H1 (cell line): ENCODE measurements around the gene TGFBRAP1. TPM values are rescaled to one million over a fixed set of nuclear protein-coding genes. Genes with fewer than 3 reads are reported as not detected.

Source experiments
- CTCF ChIA-PET: fragments of 300-600 bp; sonication (Branson Sonifier 250); formaldehyde crosslinking; loops from one replicate; lab custom pipeline; 2021; ENCODE audit not compliant: partially characterized antibody; lab: Charles Lee
- POLR2A ChIA-PET: fragments of 300-600 bp; sonication (Branson Sonifier 250); formaldehyde crosslinking; loops from one replicate; lab custom pipeline; 2021; ENCODE audit warnings: inconsistent platforms; ENCODE audit not compliant: partially characterized antibody; lab: Charles Lee
- DNase-seq, 2 experiments: peaks; one replicate each; pipeline versions ENCODE4 v3.0.0 to v3.0.0-alpha.2; 2010 to 2022; ENCODE audit warnings: low spot score in 2 of 2, low read depth in 1 of 2, mixed read lengths in 1 of 2
- FAIRE-seq: peaks from 2 replicates; lab custom pipeline; 2011; peaks lifted over from hg19 to GRCh38; lab: Jason Lieb, UNC
- H2AFZ ChIP-seq: 2 replicates; pipeline ENCODE4 v1.8.1; 2012; ENCODE audit warnings: low read length, inconsistent platforms
- H2AK5ac ChIP-seq: 2 replicates; pipeline ENCODE4 v1.6.1; 2013; ENCODE audit warnings: low read depth, low read length
- H2BK120ac ChIP-seq: replicated peaks from 2 replicates; pipeline ENCODE3; 2013; ENCODE audit warnings: low read depth, low read length, inconsistent platforms
- H2BK12ac ChIP-seq: 2 replicates; pipeline ENCODE4 v1.6.1; 2013; ENCODE audit warnings: low read depth, low read length
- H2BK15ac ChIP-seq: 2 replicates; pipeline ENCODE4 v1.6.1; 2013; ENCODE audit warnings: low read length
- H2BK20ac ChIP-seq: 2 replicates; pipeline ENCODE4 v1.6.1; 2013; ENCODE audit warnings: low read length
- H2BK5ac ChIP-seq: 2 replicates; pipeline ENCODE4 v1.6.1; 2013; ENCODE audit warnings: low read depth, low read length
- H3K14ac ChIP-seq: 2 replicates; pipeline ENCODE4 v1.6.1; 2013; ENCODE audit warnings: inconsistent platforms; ENCODE audit not compliant: insufficient read length
- H3K18ac ChIP-seq: 2 replicates; pipeline ENCODE4 v1.6.1; 2013; ENCODE audit warnings: low read length; ENCODE audit errors: extremely low read depth
- H3K23ac ChIP-seq: 2 replicates; pipeline ENCODE4 v1.6.1; 2013; ENCODE audit warnings: inconsistent platforms; ENCODE audit not compliant: insufficient read length
- H3K23me2 ChIP-seq: 2 replicates; pipeline ENCODE4 v1.6.1; 2013; ENCODE audit warnings: low read depth, low read length
- H3K27ac ChIP-seq: 2 replicates; pipeline ENCODE4 v1.6.1; 2011; ENCODE audit warnings: low read depth, low read length, inconsistent platforms
- H3K27me3 ChIP-seq, 4 experiments: replicated peaks in 1 of 4; 1 replicate in 1 of 4; 2 replicates in 3 of 4; pipeline versions ENCODE4 v1.6.1 to v1.8.1; 2011 to 2013; ENCODE audit warnings: low read length in 3 of 4, mild to moderate bottlenecking in 3 of 4, inconsistent platforms in 2 of 4, mixed read lengths in 2 of 4, moderate library complexity in 1 of 4; ENCODE audit not compliant: control insufficient read depth in 3 of 4, insufficient read depth in 3 of 4; ENCODE audit errors: extremely low read depth in 1 of 4
- H3K36me3 ChIP-seq, 4 experiments: 2 replicates each; pipeline versions ENCODE4 v1.6.1 to v1.8.1; 2011 to 2013; ENCODE audit warnings: mild to moderate bottlenecking in 4 of 4, low read length in 3 of 4, moderate library complexity in 2 of 4, control low read depth in 1 of 4, inconsistent platforms in 1 of 4; ENCODE audit not compliant: insufficient read depth in 4 of 4, control insufficient read depth in 2 of 4
- H3K4ac ChIP-seq: replicated peaks from 2 replicates; pipeline ENCODE3; 2013; ENCODE audit warnings: low read length, low read depth, mixed read lengths, inconsistent platforms; ENCODE audit not compliant: insufficient read length
- H3K4me1 ChIP-seq, 4 experiments: replicated peaks in 1 of 4; 1 replicate in 1 of 4; 2 replicates in 3 of 4; pipeline versions ENCODE4 v1.6.1 to v1.8.1; 2011 to 2013; ENCODE audit warnings: low read length in 3 of 4, inconsistent platforms in 2 of 4, mixed read lengths in 1 of 4; ENCODE audit not compliant: insufficient read depth in 4 of 4, control insufficient read depth in 3 of 4
- H3K4me2 ChIP-seq, 2 experiments: 2 replicates each; pipeline versions ENCODE4 v1.6.1 to v1.8.1; 2011 to 2013; ENCODE audit warnings: low read depth in 2 of 2, low read length in 2 of 2, control low read depth in 1 of 2, inconsistent platforms in 1 of 2, mild to moderate bottlenecking in 1 of 2; ENCODE audit not compliant: insufficient read depth in 1 of 2
- H3K4me3 ChIP-seq, 4 experiments: fragments of 200-600, 300-600 bp in 1 of 4; sonication (generic), shearing (Covaris generic), sonication (Bioruptor Twin) in 1 of 4; 2 replicates each; pipeline versions ENCODE4 v1.5.1 to v1.8.1; 2011 to 2016; ENCODE audit warnings: low read length in 4 of 4, low read depth in 3 of 4, control low read depth in 2 of 4, inconsistent platforms in 2 of 4, mild to moderate bottlenecking in 2 of 4, mixed read lengths in 1 of 4, moderate library complexity in 1 of 4; ENCODE audit not compliant: insufficient read depth in 2 of 4; ENCODE audit errors: extremely low read depth in 1 of 4
- H3K56ac ChIP-seq: replicated peaks from 2 replicates; pipeline ENCODE3; 2013; ENCODE audit warnings: low read depth, mild to moderate bottlenecking, mixed read lengths, low read length, inconsistent platforms; ENCODE audit not compliant: insufficient read length
- H3K79me1 ChIP-seq: 2 replicates; pipeline ENCODE4 v1.6.1; 2013; ENCODE audit warnings: low read depth, low read length, control low read depth
- H3K79me2 ChIP-seq, 2 experiments: 2 replicates each; pipeline versions ENCODE4 v1.6.1 to v1.8.1; 2012 to 2013; ENCODE audit warnings: low read length in 2 of 2, mild to moderate bottlenecking in 2 of 2, inconsistent platforms in 1 of 2; ENCODE audit not compliant: insufficient read depth in 2 of 2, control insufficient read depth in 1 of 2
- H3K9ac ChIP-seq, 4 experiments: replicated peaks in 1 of 4; 1 replicate in 1 of 4; 2 replicates in 3 of 4; pipeline versions ENCODE4 v1.6.1 to v1.8.1; 2011 to 2013; ENCODE audit warnings: low read depth in 3 of 4, low read length in 3 of 4, control low read depth in 2 of 4, mild to moderate bottlenecking in 2 of 4, moderate library complexity in 2 of 4, inconsistent platforms in 1 of 4; ENCODE audit errors: extremely low read depth in 1 of 4
- H3K9me3 ChIP-seq, 2 experiments: 2 replicates each; pipeline versions ENCODE4 v1.6.1 to v1.8.1; 2012 to 2013; ENCODE audit warnings: mild to moderate bottlenecking in 2 of 2, moderate library complexity in 2 of 2, control low read depth in 1 of 2, inconsistent platforms in 1 of 2, low read depth in 1 of 2, low read length in 1 of 2, mixed read lengths in 1 of 2; ENCODE audit not compliant: insufficient read depth in 2 of 2
- H4K20me1 ChIP-seq, 2 experiments: replicated peaks in 1 of 2; 2 replicates each; pipeline versions ENCODE3 to v1.8.1; 2011 to 2013; ENCODE audit warnings: inconsistent platforms in 2 of 2, low read length in 2 of 2, mild to moderate bottlenecking in 1 of 2; ENCODE audit not compliant: insufficient read depth in 2 of 2, control insufficient read depth in 1 of 2
- H4K5ac ChIP-seq: 2 replicates; pipeline ENCODE4 v1.6.1; 2013; ENCODE audit warnings: low read length, low read depth, mixed read lengths, inconsistent platforms; ENCODE audit not compliant: insufficient read length
- H4K8ac ChIP-seq: 2 replicates; pipeline ENCODE4 v1.8.0; 2013; ENCODE audit warnings: mild to moderate bottlenecking, moderate library complexity, low read length, inconsistent platforms; ENCODE audit not compliant: insufficient read depth; ENCODE audit errors: extremely low read depth
- H4K91ac ChIP-seq: replicated peaks from 2 replicates; pipeline ENCODE3; 2013; ENCODE audit warnings: low read length, mixed read lengths, inconsistent platforms; ENCODE audit not compliant: insufficient read length
- ASH2L ChIP-seq: fragments of 200-600, 300-600 bp; sonication (generic); IDR thresholded peaks from one replicate; pipeline ENCODE4 v1.7.1; 2017; ENCODE audit warnings: low read length
- BCL11A ChIP-seq, 2 experiments: IDR thresholded peaks; one replicate each; pipeline ENCODE4 v1.6.1; 2011; ENCODE audit warnings: low read depth in 2 of 2, low read length in 2 of 2, mild to moderate bottlenecking in 2 of 2
- GTF2F1 ChIP-seq: IDR thresholded peaks from 2 replicates; pipeline ENCODE4 v1.6.1; 2012; ENCODE audit warnings: low read depth, low read length, improper control_type of control experiment, borderline replicate concordance
- JUND ChIP-seq: IDR thresholded peaks from 2 replicates; pipeline ENCODE4 v1.6.1; 2011; ENCODE audit warnings: mild to moderate bottlenecking, improper control_type of control experiment, low read length
- KDM4A ChIP-seq: IDR thresholded peaks from one replicate; pipeline ENCODE4 v1.7.1; 2012; ENCODE audit warnings: low read depth, mild to moderate bottlenecking, moderate library complexity, low read length, inconsistent platforms; ENCODE audit not compliant: severe bottlenecking
- PHF8 ChIP-seq: fragments of 200-600 bp; sonication (generic); conservative IDR thresholded peaks from 2 replicates; pipeline ENCODE4 v1.7.1; 2012; ENCODE audit warnings: low read depth, mild to moderate bottlenecking, inconsistent platforms, low read length, moderate library complexity
- RFX5 ChIP-seq: IDR thresholded peaks from 2 replicates; pipeline ENCODE4 v1.6.1; 2011; ENCODE audit warnings: low read depth, low read length, improper control_type of control experiment, borderline replicate concordance
- RNF2 ChIP-seq: fragments of 200-900, 300-1000 bp; sonication (generic); IDR thresholded peaks from 2 replicates; pipeline ENCODE4 v1.7.1; 2016; ENCODE audit warnings: borderline replicate concordance, low read depth, mild to moderate bottlenecking, antibody characterized with exemption, low read length; ENCODE audit not compliant: poor library complexity, severe bottlenecking; ENCODE audit errors: missing control alignments
- SRF ChIP-seq: IDR thresholded peaks from 2 replicates; pipeline ENCODE4 v1.6.1; 2011; ENCODE audit warnings: mild to moderate bottlenecking, low read depth, low read length, moderate library complexity
- polyA plus RNA-seq, 7 experiments: library from polyadenylated mRNA; depleted of rRNA in 3 of 7; stranded (reverse) in 5 of 7; unstranded in 2 of 7; fragments of >200 nt in 5 of 7; fragments of 200-250 nt in 2 of 7; gene quantifications; 1 replicate in 5 of 7; 2 replicates in 1 of 7; 4 replicates in 1 of 7; pipeline versions ENCODE4 v1.2.1 to v1.2.3, GENCODE V29; 2011 to 2013; ENCODE audit warnings: missing spikeins in 2 of 7, mixed read lengths in 2 of 7
- total RNA-seq: library from RNA; stranded (reverse); fragmentation: NEBNext Ultra II Directional; extraction: Animal tissue kit (Norgen Biotek cat#: 25700); gene quantifications from 2 replicates; pipeline ENCODE4 v1.2.1, GENCODE V29; 2021

The TGFBRAP1 gene
- total and polyA plus RNA-seq, 2 of the 8 experiments (the other 6 are each of a cell fraction or from before 2014, with no cell fraction given): 11.2 to 20.2 TPM

GRCh38 chr2:105313877-105314276, 15.7 kb downstream of the TGFBRAP1 start:
- Histone ChIP-seq H3K4me3 (no peak overlapping the region), H3K9ac (no peak overlapping the region), H4K8ac (no peak overlapping the region), H3K4ac (no peak overlapping the region), H2BK15ac (no peak overlapping the region), H3K9me3 (no peaks in the 10 kb centered on the region), H3K23me2 (no peaks in the 10 kb centered on the region), H2BK20ac (no peak overlapping the region), H2AFZ (no peak overlapping the region), H3K23ac (no peak overlapping the region), H2BK12ac (no peak overlapping the region), H3K56ac (no peak overlapping the region), H3K27me3 (no peaks in the 10 kb centered on the region), H2BK5ac (no peak overlapping the region), H3K27ac (no peak overlapping the region), H4K91ac (no peak overlapping the region), H3K36me3 (no peaks in the 10 kb centered on the region), H4K20me1 (peaks cover 0 to 4% of the 10 kb centered on the region in 2 experiments), H2BK120ac (no peak overlapping the region), H3K79me2 (peaks cover 0 to 64% of the 10 kb centered on the region in 2 experiments; a peak in 2 of 4 replicates), H3K14ac (no peak overlapping the region), H3K4me1 (peaks cover 1 to 6% (median 4%) of the 10 kb centered on the region in 4 experiments; a peak in 3 of 7 replicates), H4K5ac (no peak overlapping the region), H3K79me1 (peaks cover 5% of the 10 kb centered on the region), H3K18ac (no peak overlapping the region), H3K4me2 (no peak overlapping the region), H2AK5ac (no peak overlapping the region)
- TF ChIP-seq GTF2F1: no peak
- TF ChIP-seq RFX5: no peak
- no peak for TF ChIP-seq PHF8
- TF ChIP-seq JUND: no peak
- no peak for TF ChIP-seq KDM4A
- no peak for TF ChIP-seq RNF2
- no peak for TF ChIP-seq ASH2L
- no peak for TF ChIP-seq SRF
- TF ChIP-seq BCL11A (IDR thresholded peaks at IDR 0.05; ENCODE audit: low read depth in 2 of 2, low read length in 2 of 2): no peak
- FAIRE-seq: no peak
- DNase-seq: no peak
- ChIA-PET POLR2A (interaction anchor here (1.2 to 1.4 kb wide), 2 partner anchors 9 to 15 kb away, joined by 3 read pairs; no protein-coding TSS in a partner anchor), CTCF (interaction anchor here (1.1 to 1.2 kb wide), 2 partner anchors 16 to 18 kb away, joined by 4 to 5 read pairs; no protein-coding TSS in a partner anchor)
